NB4 (cell line): ENCODE data around the gene SIGLEC9.
A peak's percentile ranks its signal among the peaks of the same experiment; 100 is the strongest.

Source experiments
- DNase-seq: peaks from one replicate; pipeline ENCODE4 v3.0.0; 2010; ENCODE audit warnings: low read depth
- H3K4me3 ChIP-seq: one replicate; pipeline ENCODE4 v1.5.1; 2011; ENCODE audit warnings: mild to moderate bottlenecking, low read depth, low read length, moderate library complexity
- CTCF ChIP-seq: IDR thresholded peaks from one replicate; pipeline ENCODE4 v1.5.1; 2012; ENCODE audit warnings: low read depth, low read length
- MAX ChIP-seq: IDR thresholded peaks from 2 replicates; pipeline ENCODE4 v1.6.1; 2011; ENCODE audit warnings: low read depth, low read length
- MYC ChIP-seq: IDR thresholded peaks from 2 replicates; pipeline ENCODE4 v1.6.1; 2011; ENCODE audit warnings: low read depth, low read length
- POLR2A ChIP-seq: IDR thresholded peaks from 2 replicates; pipeline ENCODE4 v1.6.1; 2011; ENCODE audit warnings: mild to moderate bottlenecking; ENCODE audit not compliant: insufficient read length; ENCODE audit errors: extremely low read depth

Gene SIGLEC9

DNA sequence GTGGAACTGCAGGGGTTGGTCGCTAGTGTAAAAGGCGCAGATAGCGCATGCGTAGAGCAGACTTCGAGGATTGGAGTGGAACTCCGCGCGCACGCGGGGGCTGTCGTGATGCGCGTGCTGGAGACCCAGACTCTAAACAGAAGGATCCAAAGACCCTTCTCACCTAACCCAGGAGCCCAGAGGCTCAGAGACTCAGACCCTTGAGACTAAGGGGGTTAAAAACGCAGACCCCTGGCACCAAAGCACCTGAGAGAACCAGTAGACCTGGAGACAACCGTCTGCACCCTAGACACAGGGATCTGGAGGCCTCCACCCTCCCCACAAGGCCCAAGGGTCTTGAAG is 15.9 kb upstream of the SIGLEC9 start:
- H3K4me3 ChIP-seq: peak overlapping the region; percentile 62
- TF ChIP-seq POLR2A: no peak
- TF ChIP-seq MAX: peak; percentile 29; the same call in 1 of the 2 replicates
- TF ChIP-seq MYC: no peak
- TF ChIP-seq CTCF: no peak
- no peak for DNase-seq

DNA sequence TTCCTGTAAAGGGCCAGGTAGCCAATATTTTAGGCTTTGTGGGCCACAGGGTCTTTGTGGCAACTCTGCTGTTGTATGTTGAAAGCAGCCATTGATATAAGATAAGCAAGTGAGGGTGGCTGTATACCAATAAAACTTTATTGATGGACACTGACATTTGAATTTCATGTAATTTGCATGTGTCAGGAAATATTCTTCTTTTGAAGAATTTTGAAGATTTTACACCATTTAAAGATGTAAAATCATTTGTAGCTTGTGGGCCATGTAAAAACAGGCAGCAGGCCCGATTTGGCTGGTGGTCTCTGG is 14.1 kb upstream of the SIGLEC9 start:
- no peak overlapping the region for H3K4me3 ChIP-seq
- DNase-seq: no peak
- TF ChIP-seq POLR2A: no peak
- no peak for TF ChIP-seq MYC
- no peak for TF ChIP-seq CTCF
- no peak for TF ChIP-seq MAX

- no peak overlapping the region for H3K4me3 ChIP-seq
- TF ChIP-seq MAX (no peak), CTCF (peak; percentile 43), POLR2A (no peak)
- peak; percentile 25 for DNase-seq
Measured at GRCh38 chr19:51111606-51112005, 13.1 kb upstream of the SIGLEC9 start.

GRCh38 chr19:51114087-51114729 is 10.5 kb upstream of the SIGLEC9 start:
- DNase-seq: no peak
- H3K4me3 ChIP-seq: no peak overlapping the region
- TF ChIP-seq POLR2A: no peak
- TF ChIP-seq CTCF: no peak
- TF ChIP-seq MAX: no peak
- TF ChIP-seq MYC: no peak

DNA sequence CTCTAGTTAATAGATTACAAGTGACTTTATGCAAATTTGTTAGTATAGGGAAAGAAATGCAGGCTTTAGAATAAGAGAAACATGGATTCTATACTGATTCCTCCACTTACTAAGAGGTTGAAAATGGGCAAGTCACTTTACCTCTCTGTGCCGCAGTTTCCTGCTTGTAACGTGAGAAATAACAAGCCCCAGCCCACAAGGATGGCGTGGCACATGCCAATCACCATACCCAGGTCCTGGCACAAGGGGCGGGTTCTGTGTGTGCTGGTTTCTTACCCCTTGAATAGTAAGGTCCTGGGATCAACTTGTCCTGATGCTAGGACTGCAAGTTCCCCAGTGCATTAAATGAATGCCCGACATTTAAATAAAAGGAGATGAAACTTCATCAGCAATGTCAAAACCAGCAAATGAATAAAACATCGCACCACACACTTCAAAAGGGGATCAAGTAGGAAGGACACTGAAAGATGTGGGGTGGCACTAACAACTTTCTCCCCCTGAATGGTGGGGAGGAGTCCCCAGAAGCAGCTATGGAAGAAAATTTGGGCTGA is 7.9 kb upstream of the SIGLEC9 start:
- no peak for DNase-seq
- no peak overlapping the region for H3K4me3 ChIP-seq
- TF ChIP-seq CTCF: no peak
- TF ChIP-seq POLR2A: no peak
- no peak for TF ChIP-seq MAX
- TF ChIP-seq MYC: no peak
